Measurements from ENCODE around the gene RPL11.

GRCh38 chr1:23648576-23648975, 43.0 kb upstream of the RPL11 start:
- TF ChIP-seq POLR2A (IDR thresholded peaks at IDR 0.05) (no peak), POLR2AphosphoS5 (IDR thresholded peaks at IDR 0.05) (no peak), EP300 (IDR thresholded peaks at IDR 0.05) (no peak)
- TF ChIP-seq, protein P1, sequence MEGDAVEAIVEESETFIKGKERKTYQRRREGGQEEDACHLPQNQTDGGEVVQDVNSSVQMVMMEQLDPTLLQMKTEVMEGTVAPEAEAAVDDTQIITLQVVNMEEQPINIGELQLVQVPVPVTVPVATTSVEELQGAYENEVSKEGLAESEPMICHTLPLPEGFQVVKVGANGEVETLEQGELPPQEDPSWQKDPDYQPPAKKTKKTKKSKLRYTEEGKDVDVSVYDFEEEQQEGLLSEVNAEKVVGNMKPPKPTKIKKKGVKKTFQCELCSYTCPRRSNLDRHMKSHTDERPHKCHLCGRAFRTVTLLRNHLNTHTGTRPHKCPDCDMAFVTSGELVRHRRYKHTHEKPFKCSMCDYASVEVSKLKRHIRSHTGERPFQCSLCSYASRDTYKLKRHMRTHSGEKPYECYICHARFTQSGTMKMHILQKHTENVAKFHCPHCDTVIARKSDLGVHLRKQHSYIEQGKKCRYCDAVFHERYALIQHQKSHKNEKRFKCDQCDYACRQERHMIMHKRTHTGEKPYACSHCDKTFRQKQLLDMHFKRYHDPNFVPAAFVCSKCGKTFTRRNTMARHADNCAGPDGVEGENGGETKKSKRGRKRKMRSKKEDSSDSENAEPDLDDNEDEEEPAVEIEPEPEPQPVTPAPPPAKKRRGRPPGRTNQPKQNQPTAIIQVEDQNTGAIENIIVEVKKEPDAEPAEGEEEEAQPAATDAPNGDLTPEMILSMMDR (IDR thresholded peaks at IDR 0.05): no peak

Data from suprapubic skin (tissue), 4 donors.